AG04450 (cell line): ENCODE data around the gene CDC42EP2. TPM values are rescaled to one million over a fixed set of nuclear protein-coding genes. Genes with fewer than 3 reads are reported as not detected.
A peak's percentile ranks its signal among the peaks of the same experiment; 100 is the strongest.

Experiments used
- CTCF ChIA-PET: fragments of 300-600, 350-600 bp; formaldehyde crosslinking; extraction: SDS; loops from one replicate; lab custom pipeline; 2022; ENCODE audit warnings: antibody characterized with exemption, inconsistent platforms; lab: Charles Lee
- POLR2A ChIA-PET: fragments of 350-600 bp; formaldehyde crosslinking; extraction: SDS; loops from one replicate; lab custom pipeline; 2021; ENCODE audit warnings: antibody characterized with exemption, inconsistent platforms; lab: Yijun Ruan, JAX
- DNase-seq: peaks from one replicate; pipeline ENCODE4 v3.0.0-alpha.2; 2011; ENCODE audit warnings: low read depth, low spot score
- H3K27ac ChIP-seq: one replicate; pipeline ENCODE4 v1.5.1; 2012; ENCODE audit warnings: low read depth, low read length, control low read depth
- H3K27me3 ChIP-seq: one replicate; pipeline ENCODE4 v1.6.0; 2012; ENCODE audit warnings: low read length; ENCODE audit not compliant: control insufficient read depth, insufficient read depth
- H3K4me3 ChIP-seq: 2 replicates; pipeline ENCODE4 v1.5.1; 2011; ENCODE audit warnings: mild to moderate bottlenecking, low read depth, low read length, control low read depth
- H3K9me3 ChIP-seq: 2 replicates; pipeline ENCODE4 v1.5.1; 2012; ENCODE audit warnings: low read length; ENCODE audit not compliant: control insufficient read depth, insufficient read depth
- polyA plus RNA-seq: library from polyadenylated mRNA; depleted of rRNA; stranded (reverse); fragments of >200 nt; gene quantifications from 2 replicates; pipeline ENCODE4 v1.2.3, GENCODE V29; 2011
- TF ChIP-seq, protein P1 (sequence below): IDR thresholded peaks from 2 replicates; pipeline ENCODE4 v1.5.1; 2011; ENCODE audit warnings: low read depth, low read length, control low read depth, inconsistent platforms

The CDC42EP2 gene
- polyA plus RNA-seq, 1 experiment, result 14.3 TPM

DNA sequence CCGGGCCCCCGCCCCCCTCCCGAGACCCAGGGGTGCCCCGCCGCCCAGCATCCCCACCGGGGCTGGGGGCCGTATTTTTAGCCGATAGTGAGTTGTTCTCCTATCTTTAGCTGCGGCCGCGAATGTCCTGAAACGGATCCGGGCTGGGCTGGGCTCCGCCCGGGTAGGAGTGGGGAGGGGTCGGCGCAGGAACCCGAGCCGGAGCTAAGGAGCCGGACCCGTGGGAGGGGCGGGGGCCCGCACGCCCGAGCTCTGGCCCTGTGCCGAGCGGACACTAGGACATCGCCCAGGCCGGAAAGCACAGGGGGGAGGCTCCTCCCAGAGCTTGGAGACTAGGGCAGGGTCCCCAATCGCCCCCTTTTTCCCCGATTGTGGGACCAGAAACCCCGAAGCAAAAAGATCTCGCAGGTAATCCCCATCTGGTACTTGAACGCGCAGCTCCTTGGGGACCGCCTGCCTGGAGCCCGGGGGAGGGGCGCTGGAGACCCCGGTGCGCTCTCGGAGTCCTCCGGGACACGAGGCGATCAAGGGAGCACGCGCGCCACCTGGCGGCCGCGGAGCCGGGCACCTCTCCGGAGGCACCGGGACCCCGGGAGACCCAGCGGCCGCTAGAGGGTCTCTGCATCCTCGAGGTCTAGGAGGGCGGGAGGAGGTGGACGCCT, 669 bp downstream of the CDC42EP2 start:
- peak overlapping the region; percentile 93 for H3K27ac ChIP-seq
- POLR2A ChIA-PET, result interaction anchor here (0.6 to 6.6 kb wide), 14 partner anchors 10 to 155 kb away, joined by 3 to 118 read pairs (median 6); partner anchors contain the start of genes DPF2 and POLA2
- no peak for DNase-seq
- H3K27me3 ChIP-seq, result no peaks in the 10 kb centered on the region
- H3K9me3 ChIP-seq, result peaks cover 5% of the 10 kb centered on the region; the same call in 1 of the 2 replicates
- TF ChIP-seq, protein P1, sequence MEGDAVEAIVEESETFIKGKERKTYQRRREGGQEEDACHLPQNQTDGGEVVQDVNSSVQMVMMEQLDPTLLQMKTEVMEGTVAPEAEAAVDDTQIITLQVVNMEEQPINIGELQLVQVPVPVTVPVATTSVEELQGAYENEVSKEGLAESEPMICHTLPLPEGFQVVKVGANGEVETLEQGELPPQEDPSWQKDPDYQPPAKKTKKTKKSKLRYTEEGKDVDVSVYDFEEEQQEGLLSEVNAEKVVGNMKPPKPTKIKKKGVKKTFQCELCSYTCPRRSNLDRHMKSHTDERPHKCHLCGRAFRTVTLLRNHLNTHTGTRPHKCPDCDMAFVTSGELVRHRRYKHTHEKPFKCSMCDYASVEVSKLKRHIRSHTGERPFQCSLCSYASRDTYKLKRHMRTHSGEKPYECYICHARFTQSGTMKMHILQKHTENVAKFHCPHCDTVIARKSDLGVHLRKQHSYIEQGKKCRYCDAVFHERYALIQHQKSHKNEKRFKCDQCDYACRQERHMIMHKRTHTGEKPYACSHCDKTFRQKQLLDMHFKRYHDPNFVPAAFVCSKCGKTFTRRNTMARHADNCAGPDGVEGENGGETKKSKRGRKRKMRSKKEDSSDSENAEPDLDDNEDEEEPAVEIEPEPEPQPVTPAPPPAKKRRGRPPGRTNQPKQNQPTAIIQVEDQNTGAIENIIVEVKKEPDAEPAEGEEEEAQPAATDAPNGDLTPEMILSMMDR, result peak; percentile 91
- peak overlapping the region; percentile 90 for H3K4me3 ChIP-seq
- CTCF ChIA-PET, result interaction anchor here (0.6 to 11.1 kb wide), 19 partner anchors 8 to 166 kb away, joined by 3 to 271 read pairs (median 6); partner anchors contain the start of genes DPF2 and POLA2

DNA sequence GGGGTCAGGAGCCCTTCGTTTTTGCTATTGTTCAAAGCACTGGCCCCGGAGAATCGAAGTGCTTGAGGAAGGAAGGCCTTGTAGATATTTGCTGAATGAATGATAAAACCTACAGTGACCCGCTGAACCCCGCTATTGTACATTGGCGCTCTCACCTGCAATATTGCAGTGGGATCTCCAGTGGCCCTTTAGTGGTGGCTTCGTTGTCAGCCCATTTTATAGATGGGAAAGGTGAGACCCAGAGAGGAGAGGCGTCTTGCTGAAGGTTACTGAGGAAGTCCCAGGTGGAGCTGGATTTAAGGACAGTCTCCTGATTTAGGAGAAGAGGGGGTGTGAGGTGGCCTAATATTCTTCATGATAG, 1.2 kb downstream of the CDC42EP2 start:
- CTCF ChIA-PET, result interaction anchor here (0.7 to 11.1 kb wide), 15 partner anchors 8 to 90 kb away, joined by 3 to 271 read pairs (median 5); partner anchors contain the start of gene DPF2
- TF ChIP-seq, protein P1, result no peak
- H3K27ac ChIP-seq, result peak overlapping the region; percentile 86
- DNase-seq, result no peak
- no peaks in the 10 kb centered on the region for H3K27me3 ChIP-seq
- peaks cover 5% of the 10 kb centered on the region; the same call in 1 of the 2 replicates for H3K9me3 ChIP-seq
- POLR2A ChIA-PET, result interaction anchor here (0.5 to 6.6 kb wide), 16 partner anchors 11 to 108 kb away, joined by 3 to 118 read pairs (median 4); partner anchors contain the start of genes DPF2 and POLA2
- H3K4me3 ChIP-seq, result peak overlapping the region; percentile 90

DNA sequence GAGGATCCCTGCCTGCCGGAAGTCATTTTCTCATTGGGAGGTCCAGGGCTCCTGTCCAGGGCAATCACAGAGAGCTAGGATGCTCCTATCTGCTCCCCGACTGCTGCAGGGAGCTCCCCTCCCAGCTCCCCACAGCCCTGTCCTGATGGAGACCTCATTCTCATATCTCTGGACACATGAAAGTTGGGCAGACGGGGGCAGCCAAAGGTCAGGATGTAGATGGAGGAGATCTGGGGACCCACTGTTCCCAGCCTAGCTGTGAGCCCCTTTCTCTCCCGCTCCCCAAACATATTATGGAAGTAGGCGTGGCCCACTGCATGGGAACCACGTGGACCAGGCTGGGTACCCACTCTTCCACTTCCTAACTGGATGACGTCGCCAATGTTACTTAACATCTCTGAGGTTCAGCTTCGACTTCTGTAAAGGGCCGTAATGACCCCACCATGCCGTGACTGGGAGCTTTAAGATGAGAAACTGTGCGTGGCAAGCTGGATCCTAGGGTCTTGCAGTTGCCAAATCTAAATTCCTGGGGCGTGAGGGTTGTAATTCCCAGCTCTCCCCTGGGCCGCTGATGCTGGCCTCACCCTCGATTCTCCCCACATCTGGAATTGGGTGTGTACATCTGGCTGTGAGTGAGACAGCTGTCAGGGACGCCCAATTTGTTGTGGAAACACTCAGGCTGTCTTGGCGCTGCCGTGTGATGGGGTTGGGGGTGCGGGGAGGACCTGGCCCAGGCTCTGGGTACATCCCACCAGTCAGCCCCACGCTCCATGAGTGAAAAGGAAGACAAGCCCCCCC, 1.8 kb downstream of the CDC42EP2 start:
- Histone ChIP-seq H3K27me3 (no peaks in the 10 kb centered on the region), H3K27ac (peak overlapping the region; percentile 86), H3K4me3 (peak overlapping the region; percentile 90), H3K9me3 (peaks cover 5% of the 10 kb centered on the region; the same call in 1 of the 2 replicates)
- TF ChIP-seq, protein P1, result no peak
- CTCF ChIA-PET, result interaction anchor here (0.5 to 11.1 kb wide), 14 partner anchors 8 to 202 kb away, joined by 3 to 271 read pairs (median 6); partner anchors contain the start of gene DPF2
- DNase-seq, result peak; percentile 91
- POLR2A ChIA-PET, result interaction anchor here (0.5 to 6.6 kb wide), 16 partner anchors 10 to 181 kb away, joined by 3 to 118 read pairs (median 4); partner anchors contain the start of genes DPF2 and POLA2

DNA sequence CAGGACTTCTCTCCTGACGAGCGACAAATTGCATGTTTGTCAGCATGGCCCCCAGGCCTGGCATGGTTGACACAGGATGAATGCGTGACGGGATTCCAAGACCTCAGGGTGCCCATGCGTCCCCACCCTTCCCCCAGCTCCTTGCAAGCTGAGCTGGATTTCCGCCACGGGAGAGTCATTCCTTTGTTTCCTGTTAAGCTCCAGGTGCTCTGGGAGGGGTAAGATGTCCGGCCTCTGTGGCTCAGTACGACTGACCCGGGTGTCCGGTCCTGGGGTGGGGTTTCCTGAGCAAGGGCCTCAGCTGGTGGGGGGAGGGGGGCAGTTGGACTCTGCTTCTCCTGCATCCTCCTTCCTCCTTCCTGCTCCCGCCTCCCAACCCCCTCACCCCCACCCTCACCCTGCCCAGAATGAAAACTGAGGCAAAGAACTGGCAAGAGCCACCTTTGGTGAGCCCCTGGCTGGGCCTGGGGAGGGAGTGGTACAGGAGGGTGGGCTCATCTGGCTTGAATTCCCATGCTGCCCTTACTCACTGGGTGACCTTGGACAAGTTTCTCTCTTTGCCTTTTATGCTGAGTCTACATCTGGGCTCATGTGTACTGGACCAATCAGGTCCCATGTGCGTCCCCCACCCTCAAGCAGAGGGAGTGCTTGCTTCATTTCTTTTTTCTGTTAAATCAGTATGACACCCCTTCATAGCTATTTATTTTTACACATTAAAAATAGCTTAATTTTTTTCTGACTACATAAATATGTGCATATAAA, 2.5 kb downstream of the CDC42EP2 start:
- H3K4me3 ChIP-seq, result peak overlapping the region; percentile 90
- ChIA-PET POLR2A (interaction anchor here (0.7 to 6.6 kb wide), 13 partner anchors 9 to 182 kb away, joined by 3 to 118 read pairs (median 4); partner anchors contain the start of genes DPF2 and POLA2), CTCF (interaction anchor here (1.0 to 11.1 kb wide), 9 partner anchors 14 to 751 kb away, joined by 3 to 271 read pairs (median 7); partner anchors contain the start of gene DPF2)
- no peak for DNase-seq
- H3K27ac ChIP-seq, result peak overlapping the region; percentile 86
- H3K27me3 ChIP-seq, result no peaks in the 10 kb centered on the region
- TF ChIP-seq, protein P1, result no peak
- H3K9me3 ChIP-seq, result peaks cover 5% of the 10 kb centered on the region; the same call in 1 of the 2 replicates
